HAP-1 (cell line): ENCODE results near the gene B9D1.

Source experiments
- DNase-seq, 2 experiments: peaks; one replicate each; pipeline ENCODE4 v3.0.0-alpha.2; 2016 to 2020; ENCODE audit warnings: low spot score in 2 of 2
- H3K27me3 ChIP-seq: fragments of 250-450 bp; sonication (Bioruptor Pico); 2 replicates; pipeline ENCODE4 v1.5.1; 2020; ENCODE audit warnings: low read depth, mild to moderate bottlenecking, moderate library complexity
- H3K36me3 ChIP-seq: fragments of 250-450 bp; sonication (Bioruptor Pico); replicated peaks from 2 replicates; pipeline ENCODE4 v1.5.1; 2020; ENCODE audit warnings: mild to moderate bottlenecking
- H3K4me1 ChIP-seq: fragments of 250-450 bp; sonication (Bioruptor Pico); 2 replicates; pipeline ENCODE4 v1.5.1; 2020; ENCODE audit warnings: mild to moderate bottlenecking
- H3K4me3 ChIP-seq: fragments of 250-450 bp; sonication (Bioruptor Pico); 2 replicates; pipeline ENCODE4 v1.5.1; 2020; ENCODE audit warnings: mild to moderate bottlenecking, moderate library complexity
- H3K9me3 ChIP-seq: fragments of 250-450 bp; sonication (Bioruptor Pico); 2 replicates; pipeline ENCODE4 v1.5.1; 2020; ENCODE audit warnings: mild to moderate bottlenecking, moderate library complexity
- in situ Hi-C: fragments of 300-500 bp; cut with MboI; formaldehyde crosslinking; loops from 3 replicates; pipeline ENCODE4 v1.14.3; 2020; ENCODE audit warnings: low sequenced_read_pairs, inconsistent platforms, mixed read lengths

B9D1 gene

GRCh38 chr17:19294443-19294842, 68.1 kb downstream of the B9D1 start:
- Histone ChIP-seq H3K4me1 (peaks cover 9% of the 10 kb centered on the region), H3K36me3 (no peaks in the 10 kb centered on the region), H3K27me3 (no peaks in the 10 kb centered on the region), H3K9me3 (no peaks in the 10 kb centered on the region), H3K4me3 (no peak overlapping the region)
- in situ Hi-C loops: no loop called here
- DNase-seq: no peak
